ENCODE results near the gene CKAP5. TPM values are rescaled to one million over a fixed set of nuclear protein-coding genes. Genes with fewer than 3 reads are reported as not detected.
A peak's percentile ranks its signal among the peaks of the same experiment; 100 is the strongest.

Gene CKAP5
- total RNA-seq, 3 donors from 2014 or later (not counting 1 experiment from before 2014, with no cell fraction given): 39.1 to 63.7 (median 46.3) TPM

DNA sequence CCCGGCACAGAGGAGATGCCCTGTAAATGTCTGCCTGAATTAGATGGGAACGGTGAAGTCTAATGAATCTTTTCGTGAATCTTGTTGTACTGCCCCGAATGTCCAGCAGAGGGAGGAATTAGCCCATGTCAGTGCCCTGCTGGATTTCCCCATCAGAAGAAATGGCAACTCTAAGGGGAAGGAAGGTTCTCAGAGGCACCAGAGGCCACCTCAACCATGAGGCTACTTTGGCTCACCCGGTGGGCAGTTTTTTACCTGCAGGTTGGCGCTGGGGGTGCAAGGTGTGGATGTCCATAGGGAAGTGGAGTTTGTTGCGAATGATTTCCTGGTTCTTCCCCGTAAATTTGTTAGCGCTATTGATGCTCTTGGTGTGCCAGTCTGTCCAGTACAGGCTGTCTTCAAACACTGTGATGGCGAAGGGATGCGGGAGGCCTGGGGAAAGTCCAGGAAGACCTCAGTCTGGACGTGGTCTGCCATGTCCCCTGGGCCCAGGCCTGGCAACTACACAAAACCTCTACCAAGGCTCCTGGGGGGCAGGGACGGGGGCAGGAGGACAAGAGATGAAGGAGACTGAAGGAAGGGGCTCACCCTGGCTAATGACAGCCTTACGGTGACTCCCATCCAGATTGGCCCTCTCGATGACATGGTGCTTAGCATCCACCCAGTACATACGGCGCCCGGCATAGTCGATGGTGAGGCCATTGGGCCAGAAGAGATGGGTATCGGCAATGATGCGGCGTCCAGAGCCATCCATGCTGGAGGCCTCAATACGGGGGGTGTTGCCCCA is 43.8 kb upstream of the CKAP5 start:
- peak; percentile 56 to 88 for DNase-seq
- Mint-ChIP-seq H3K27me3 (ENCODE audit: low read depth in 2 of 2) (peaks cover 7 to 19% of the 10 kb centered on the region in 2 donors), H3K36me3 (no peaks in the 10 kb centered on the region), H3K27ac (no peak overlapping the region), H3K9me3 (no peaks in the 10 kb centered on the region), H3K4me1 (no peaks in the 10 kb centered on the region), H3K4me3 (no peak overlapping the region)
- WGBS (ENCODE audit: insufficient coverage): 67% methylated on average over 23 of the region's 23 CpGs
- Histone ChIP-seq H3K27ac (ENCODE audit: low read length) (no peak overlapping the region), H3K9me3 (ENCODE audit: control insufficient read depth, insufficient read depth, low read length) (no peaks in the 10 kb centered on the region), H3K4me3 (ENCODE audit: low read length) (no peak overlapping the region), H3K36me3 (ENCODE audit: control insufficient read depth, insufficient read depth, low read length) (no peaks in the 10 kb centered on the region), H3K27me3 (ENCODE audit: control insufficient read depth, insufficient read depth, low read length) (no peaks in the 10 kb centered on the region), H3K4me1 (ENCODE audit: control insufficient read depth, insufficient read depth, low read length) (no peaks in the 10 kb centered on the region)
- peak; percentile 79 for TF ChIP-seq CTCF (IDR thresholded peaks at IDR 0.05)
- peak; percentile 86 to 99 (median 98) for ATAC-seq
- intact Hi-C loops (cut with micrococcal nuclease): loop anchor here (1.0 to 5.0 kb wide), 4 partner anchors 263 to 962 kb away; no protein-coding TSS in a partner anchor

GRCh38 chr11:46889251-46889650 is 43.2 kb upstream of the CKAP5 start:
- ATAC-seq: no peak
- Mint-ChIP-seq H3K27me3 (ENCODE audit: low read depth in 2 of 2) (peaks cover 7 to 19% of the 10 kb centered on the region in 2 donors), H3K36me3 (no peaks in the 10 kb centered on the region), H3K4me3 (no peak overlapping the region), H3K9me3 (no peaks in the 10 kb centered on the region), H3K4me1 (no peaks in the 10 kb centered on the region), H3K27ac (no peak overlapping the region)
- Histone ChIP-seq H3K9me3 (ENCODE audit: control insufficient read depth, insufficient read depth, low read length) (no peaks in the 10 kb centered on the region), H3K27ac (ENCODE audit: low read length) (no peak overlapping the region), H3K4me3 (ENCODE audit: low read length) (no peak overlapping the region), H3K27me3 (ENCODE audit: control insufficient read depth, insufficient read depth, low read length) (no peaks in the 10 kb centered on the region), H3K4me1 (ENCODE audit: control insufficient read depth, insufficient read depth, low read length) (no peaks in the 10 kb centered on the region), H3K36me3 (ENCODE audit: control insufficient read depth, insufficient read depth, low read length) (no peaks in the 10 kb centered on the region)
- DNase-seq: no peak
- intact Hi-C loops (cut with micrococcal nuclease): loop anchor here (1.0 to 5.0 kb wide), 4 partner anchors 264 to 963 kb away; no protein-coding TSS in a partner anchor
- TF ChIP-seq CTCF (IDR thresholded peaks at IDR 0.05): no peak
- 82% methylated on average over 7 of the region's 7 CpGs for WGBS (ENCODE audit: insufficient coverage)

DNA sequence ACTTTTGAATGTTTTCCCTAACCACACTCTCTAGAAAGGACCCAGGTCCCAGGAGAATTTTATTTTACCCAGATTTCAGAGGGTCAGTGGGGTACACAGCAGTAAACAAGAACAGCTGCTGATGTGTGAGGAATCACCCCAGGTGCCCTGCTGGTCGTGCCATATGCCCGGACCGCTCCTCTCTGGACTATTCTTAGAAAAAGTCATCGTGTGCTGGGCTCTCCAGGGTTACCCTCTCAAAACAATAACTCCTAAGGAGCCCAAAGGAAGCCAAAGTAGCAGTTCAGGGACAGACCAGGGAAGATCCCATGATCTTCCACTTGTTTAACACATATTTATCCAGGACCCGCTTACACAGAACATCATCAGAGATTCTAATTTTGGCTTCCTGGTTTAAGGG is 42.6 kb upstream of the CKAP5 start:
- no peaks in the 10 kb centered on the region for H3K36me3 Mint-ChIP-seq
- Histone ChIP-seq H3K36me3 (ENCODE audit: control insufficient read depth, insufficient read depth, low read length) (no peaks in the 10 kb centered on the region), H3K4me3 (ENCODE audit: low read length) (no peak overlapping the region), H3K9me3 (ENCODE audit: control insufficient read depth, insufficient read depth, low read length) (no peaks in the 10 kb centered on the region), H3K4me1 (ENCODE audit: control insufficient read depth, insufficient read depth, low read length) (no peaks in the 10 kb centered on the region), H3K27me3 (ENCODE audit: control insufficient read depth, insufficient read depth, low read length) (no peaks in the 10 kb centered on the region), H3K27ac (ENCODE audit: low read length) (no peak overlapping the region)
- no peak overlapping the region for H3K4me3 Mint-ChIP-seq
- H3K9me3 Mint-ChIP-seq: no peaks in the 10 kb centered on the region
- DNase-seq (no peak), ATAC-seq (no peak)
- intact Hi-C loops (cut with micrococcal nuclease): loop anchor here (1.0 to 5.0 kb wide), 4 partner anchors 265 to 964 kb away; no protein-coding TSS in a partner anchor
- TF ChIP-seq CTCF (IDR thresholded peaks at IDR 0.05): no peak
- no peaks in the 10 kb centered on the region for H3K4me1 Mint-ChIP-seq
- H3K27ac Mint-ChIP-seq: no peak overlapping the region
- 90% methylated on average over 5 of the region's 5 CpGs for WGBS (ENCODE audit: insufficient coverage)
- H3K27me3 Mint-ChIP-seq (ENCODE audit: low read depth in 2 of 2): peaks cover 7 to 19% of the 10 kb centered on the region in 2 donors

Data from natural killer cell (primary cell).